Peyer's patch (tissue), 4 donors: ENCODE measurements around the gene ITIH5.

Experiments
- POLR2A ChIP-seq, 2 donors: fragments of 450-650 bp; IDR thresholded peaks; one replicate each; pipeline ENCODE4 v1.5.1; 2017; ENCODE audit warnings: antibody characterized with exemption in 2 of 2, mild to moderate bottlenecking in 2 of 2, moderate library complexity in 2 of 2
- TF ChIP-seq, protein P1 (sequence below), 6 experiments: fragments of 450-650 bp in 4 of 6; fragments of 200-600 bp in 2 of 6; sonication (generic) in 1 of 6; IDR thresholded peaks; one replicate each; pipeline ENCODE4 v1.5.1; 2017 to 2019; ENCODE audit warnings: antibody characterized with exemption in 6 of 6, mild to moderate bottlenecking in 3 of 6, moderate library complexity in 1 of 6

DNA sequence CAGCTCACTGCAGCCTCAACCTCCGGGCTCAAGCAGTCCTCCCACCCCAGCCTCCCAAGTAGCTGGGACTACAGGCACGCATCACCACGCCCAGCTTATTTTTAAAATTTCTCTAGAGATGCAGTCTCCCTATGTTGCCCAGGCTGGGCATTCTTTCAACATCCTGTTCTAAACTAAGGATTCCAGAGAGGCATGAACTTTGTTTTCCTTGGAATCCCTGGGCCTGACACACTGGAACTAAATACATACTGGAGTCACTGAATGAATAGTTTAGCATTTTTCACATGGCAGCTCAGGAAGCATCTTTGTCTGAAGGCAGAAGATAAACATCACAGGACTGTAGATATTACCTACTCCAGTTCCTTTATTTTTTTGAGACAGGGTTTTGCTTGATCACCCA lies 108.7 kb downstream of the ITIH5 start:
- TF ChIP-seq POLR2A (IDR thresholded peaks at IDR 0.05) = no peak
- TF ChIP-seq, protein P1, sequence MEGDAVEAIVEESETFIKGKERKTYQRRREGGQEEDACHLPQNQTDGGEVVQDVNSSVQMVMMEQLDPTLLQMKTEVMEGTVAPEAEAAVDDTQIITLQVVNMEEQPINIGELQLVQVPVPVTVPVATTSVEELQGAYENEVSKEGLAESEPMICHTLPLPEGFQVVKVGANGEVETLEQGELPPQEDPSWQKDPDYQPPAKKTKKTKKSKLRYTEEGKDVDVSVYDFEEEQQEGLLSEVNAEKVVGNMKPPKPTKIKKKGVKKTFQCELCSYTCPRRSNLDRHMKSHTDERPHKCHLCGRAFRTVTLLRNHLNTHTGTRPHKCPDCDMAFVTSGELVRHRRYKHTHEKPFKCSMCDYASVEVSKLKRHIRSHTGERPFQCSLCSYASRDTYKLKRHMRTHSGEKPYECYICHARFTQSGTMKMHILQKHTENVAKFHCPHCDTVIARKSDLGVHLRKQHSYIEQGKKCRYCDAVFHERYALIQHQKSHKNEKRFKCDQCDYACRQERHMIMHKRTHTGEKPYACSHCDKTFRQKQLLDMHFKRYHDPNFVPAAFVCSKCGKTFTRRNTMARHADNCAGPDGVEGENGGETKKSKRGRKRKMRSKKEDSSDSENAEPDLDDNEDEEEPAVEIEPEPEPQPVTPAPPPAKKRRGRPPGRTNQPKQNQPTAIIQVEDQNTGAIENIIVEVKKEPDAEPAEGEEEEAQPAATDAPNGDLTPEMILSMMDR (IDR thresholded peaks at IDR 0.05) = no peak
